Measurements from ENCODE around the gene ADORA2A.

DNA sequence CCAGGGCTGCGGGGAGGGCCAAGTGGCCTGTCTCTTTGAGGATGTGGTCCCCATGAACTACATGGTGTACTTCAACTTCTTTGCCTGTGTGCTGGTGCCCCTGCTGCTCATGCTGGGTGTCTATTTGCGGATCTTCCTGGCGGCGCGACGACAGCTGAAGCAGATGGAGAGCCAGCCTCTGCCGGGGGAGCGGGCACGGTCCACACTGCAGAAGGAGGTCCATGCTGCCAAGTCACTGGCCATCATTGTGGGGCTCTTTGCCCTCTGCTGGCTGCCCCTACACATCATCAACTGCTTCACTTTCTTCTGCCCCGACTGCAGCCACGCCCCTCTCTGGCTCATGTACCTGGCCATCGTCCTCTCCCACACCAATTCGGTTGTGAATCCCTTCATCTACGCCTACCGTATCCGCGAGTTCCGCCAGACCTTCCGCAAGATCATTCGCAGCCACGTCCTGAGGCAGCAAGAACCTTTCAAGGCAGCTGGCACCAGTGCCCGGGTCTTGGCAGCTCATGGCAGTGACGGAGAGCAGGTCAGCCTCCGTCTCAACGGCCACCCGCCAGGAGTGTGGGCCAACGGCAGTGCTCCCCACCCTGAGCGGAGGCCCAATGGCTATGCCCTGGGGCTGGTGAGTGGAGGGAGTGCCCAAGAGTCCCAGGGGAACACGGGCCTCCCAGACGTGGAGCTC, 13.5 kb downstream of the ADORA2A start:
- TF ChIP-seq CTCF (conservative IDR thresholded peaks at IDR 0.05 in 1 of 2, IDR thresholded peaks at IDR 0.05 in 1 of 2; ENCODE audit: low read depth in 1 of 2, low read length in 2 of 2) (no peak), EZH2 (IDR thresholded peaks at IDR 0.05; ENCODE audit: low read length, missing control alignments) (no peak)

Measured in fibroblast of lung (primary cell).